ENCODE data around the gene C20orf141. TPM values are rescaled to one million over a fixed set of nuclear protein-coding genes. Genes with fewer than 3 reads are reported as not detected.

C20orf141 gene
- total RNA-seq, 1 experiment from 2014 or later, result not detected

- in situ Hi-C loops (cut with HindIII; ENCODE audit: low pct_unique_long_range_greater_than_20kb, low sequenced_read_pairs), result no loop called here
These were observed 23.5 kb downstream of the C20orf141 start for GRCh38 chr20:2838170-2838797.

GRCh38 chr20:2838847-2839671 is 24.3 kb downstream of the C20orf141 start:
- in situ Hi-C loops (cut with HindIII; ENCODE audit: low pct_unique_long_range_greater_than_20kb, low sequenced_read_pairs), result no loop called here

More at GRCh38 chr20:2838170-2838797, 23.5 kb downstream of the C20orf141 start:
- DNase-seq (ENCODE audit: low read depth), result no peak

DNA sequence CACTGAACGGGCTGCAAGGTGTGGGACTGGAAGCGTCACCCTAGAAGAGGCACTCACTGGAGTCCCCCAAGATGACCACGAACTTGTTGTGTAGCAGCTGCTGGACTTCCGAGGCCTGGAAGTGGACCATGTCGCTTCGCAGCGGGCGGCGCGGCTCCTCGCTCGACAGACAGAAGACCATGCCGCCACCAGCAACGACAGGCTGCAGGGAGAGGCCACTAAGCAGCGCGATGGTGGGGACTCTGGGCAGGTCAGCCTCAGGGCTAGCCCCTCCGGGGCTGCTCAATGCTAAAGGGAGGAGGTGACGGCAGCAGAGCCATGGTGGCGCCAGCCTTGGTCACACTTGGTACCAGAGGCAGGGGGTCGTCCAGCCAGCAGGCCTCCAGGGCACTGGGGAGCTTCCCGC is 24.9 kb downstream of the C20orf141 start:
- in situ Hi-C loops (cut with HindIII; ENCODE audit: low pct_unique_long_range_greater_than_20kb, low sequenced_read_pairs), result no loop called here

More at GRCh38 chr20:2838847-2839671, 24.3 kb downstream of the C20orf141 start:
- DNase-seq (ENCODE audit: low read depth), result no peak

GRCh38 chr20:2840138-2840966 is 25.6 kb downstream of the C20orf141 start, which contains the start of the genes PCED1A and VPS16:
Gene PCED1A, minus strand, starts transcription at chr20:2840655. Its CDS starts 743 bp downstream, at chr20:2839912.
Gene VPS16, plus strand, starts transcription at chr20:2840745. Its CDS starts 30 bp downstream, at chr20:2840775.
- in situ Hi-C loops (cut with HindIII; ENCODE audit: low pct_unique_long_range_greater_than_20kb, low sequenced_read_pairs), result no loop called here
- DNase-seq (ENCODE audit: low read depth), result peak; percentile 74

More for the DNA sequence above, 24.9 kb downstream of the C20orf141 start:
- no peak for DNase-seq (ENCODE audit: low read depth)

DNA sequence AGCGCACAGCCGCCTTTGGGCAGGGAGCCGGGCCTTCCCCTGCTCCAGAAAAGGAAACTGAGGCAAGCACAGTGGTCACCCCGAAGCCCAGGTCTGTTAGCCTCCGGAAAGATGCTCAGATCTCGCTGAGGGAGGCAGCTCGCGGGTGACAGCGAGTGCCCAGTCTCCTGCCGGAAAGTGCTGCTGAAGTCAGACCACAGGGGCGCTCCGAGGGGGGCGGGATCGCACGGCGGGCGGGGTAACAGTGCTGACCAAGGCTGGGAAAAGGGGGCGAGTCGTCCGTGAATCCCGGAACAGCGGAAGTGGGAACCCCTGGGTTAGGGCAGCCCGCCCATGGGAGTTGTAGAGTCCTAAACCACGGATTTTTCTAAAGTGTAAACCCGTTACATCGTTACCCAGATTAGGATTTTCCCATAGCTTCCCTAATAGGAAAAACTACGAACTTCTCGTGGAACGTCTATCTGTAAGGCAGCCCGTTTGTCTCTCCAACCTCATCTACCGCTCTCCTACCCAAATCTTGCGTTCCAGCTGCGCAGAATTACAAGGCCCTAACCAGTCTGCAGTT is 26.3 kb downstream of the C20orf141 start:
- peak; percentile 37 for DNase-seq (ENCODE audit: low read depth)
- in situ Hi-C loops (cut with HindIII; ENCODE audit: low pct_unique_long_range_greater_than_20kb, low sequenced_read_pairs), result no loop called here

DNA sequence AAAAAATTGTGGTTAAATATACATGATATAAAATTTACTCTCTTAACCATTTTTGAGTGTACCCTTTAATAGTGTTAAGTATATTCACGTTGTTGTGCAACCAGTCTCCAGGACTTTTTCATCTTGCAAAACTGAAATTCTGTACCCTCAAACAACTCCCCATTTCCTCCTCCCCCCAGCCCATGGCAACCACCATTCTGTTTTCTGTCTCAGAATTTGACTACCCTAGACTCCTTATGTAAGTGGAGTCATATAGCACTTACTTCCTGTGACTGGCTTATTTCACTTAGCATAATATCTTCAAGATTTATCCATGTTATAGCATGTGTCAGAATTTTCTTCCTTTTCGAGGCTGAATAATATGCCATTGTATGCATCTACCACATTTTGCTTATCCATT is 30.8 kb downstream of the C20orf141 start:
- in situ Hi-C loops (cut with HindIII; ENCODE audit: low pct_unique_long_range_greater_than_20kb, low sequenced_read_pairs), result no loop called here
- no peak for DNase-seq (ENCODE audit: low read depth)

DNA sequence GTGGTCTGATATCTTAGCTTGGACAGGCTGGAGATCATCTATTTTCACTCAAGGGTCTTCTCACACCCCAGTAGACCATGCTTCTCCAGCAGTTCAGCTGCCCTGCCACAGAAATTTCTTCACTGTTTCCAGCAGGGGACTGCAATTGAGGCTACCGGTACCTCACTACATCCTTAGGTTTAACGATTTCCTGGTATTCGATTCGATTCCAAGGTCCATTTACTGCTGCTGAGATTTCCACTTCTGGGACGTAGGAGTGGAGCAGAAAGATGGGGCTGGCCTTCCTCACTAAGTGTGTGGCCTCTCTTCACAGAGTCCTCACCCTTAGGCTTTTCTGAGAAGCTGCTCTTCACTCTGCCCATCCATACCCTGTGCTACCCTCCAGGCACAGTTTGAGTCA is 31.9 kb downstream of the C20orf141 start:
- in situ Hi-C loops (cut with HindIII; ENCODE audit: low pct_unique_long_range_greater_than_20kb, low sequenced_read_pairs), result no loop called here
- no peak for DNase-seq (ENCODE audit: low read depth)

GRCh38 chr20:2847802-2848201 is 33.0 kb downstream of the C20orf141 start:
- in situ Hi-C loops (cut with HindIII; ENCODE audit: low pct_unique_long_range_greater_than_20kb, low sequenced_read_pairs), result no loop called here
- DNase-seq (ENCODE audit: low read depth), result no peak

GRCh38 chr20:2849529-2849928 is 34.7 kb downstream of the C20orf141 start:
- in situ Hi-C loops (cut with HindIII; ENCODE audit: low pct_unique_long_range_greater_than_20kb, low sequenced_read_pairs), result no loop called here
- no peak for DNase-seq (ENCODE audit: low read depth)

DNA sequence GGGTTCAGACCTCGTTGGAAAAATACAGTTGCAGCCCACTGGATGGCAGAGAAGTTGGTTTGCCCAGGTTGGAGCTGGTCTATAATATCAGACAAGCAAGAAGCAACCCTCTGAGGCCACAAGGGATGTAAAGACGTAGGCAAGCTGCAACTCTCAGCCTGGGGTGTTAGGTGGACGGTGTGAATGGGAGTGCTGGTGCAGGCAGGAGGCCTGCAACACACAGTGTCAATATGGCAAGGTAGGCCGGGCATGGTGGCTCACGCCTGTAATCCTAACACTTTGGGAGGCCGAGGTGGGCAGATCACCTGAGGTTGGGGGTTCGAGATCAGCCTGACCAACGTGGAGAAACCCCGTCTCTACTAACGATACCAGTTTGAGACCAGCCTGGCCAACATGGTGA is 36.3 kb downstream of the C20orf141 start:
- in situ Hi-C loops (cut with HindIII; ENCODE audit: low pct_unique_long_range_greater_than_20kb, low sequenced_read_pairs), result no loop called here
- DNase-seq (ENCODE audit: low read depth), result no peak

GRCh38 chr20:2858591-2858990 is 43.8 kb downstream of the C20orf141 start:
- no peak for DNase-seq (ENCODE audit: low read depth)
- in situ Hi-C loops (cut with HindIII; ENCODE audit: low pct_unique_long_range_greater_than_20kb, low sequenced_read_pairs), result no loop called here

DNA sequence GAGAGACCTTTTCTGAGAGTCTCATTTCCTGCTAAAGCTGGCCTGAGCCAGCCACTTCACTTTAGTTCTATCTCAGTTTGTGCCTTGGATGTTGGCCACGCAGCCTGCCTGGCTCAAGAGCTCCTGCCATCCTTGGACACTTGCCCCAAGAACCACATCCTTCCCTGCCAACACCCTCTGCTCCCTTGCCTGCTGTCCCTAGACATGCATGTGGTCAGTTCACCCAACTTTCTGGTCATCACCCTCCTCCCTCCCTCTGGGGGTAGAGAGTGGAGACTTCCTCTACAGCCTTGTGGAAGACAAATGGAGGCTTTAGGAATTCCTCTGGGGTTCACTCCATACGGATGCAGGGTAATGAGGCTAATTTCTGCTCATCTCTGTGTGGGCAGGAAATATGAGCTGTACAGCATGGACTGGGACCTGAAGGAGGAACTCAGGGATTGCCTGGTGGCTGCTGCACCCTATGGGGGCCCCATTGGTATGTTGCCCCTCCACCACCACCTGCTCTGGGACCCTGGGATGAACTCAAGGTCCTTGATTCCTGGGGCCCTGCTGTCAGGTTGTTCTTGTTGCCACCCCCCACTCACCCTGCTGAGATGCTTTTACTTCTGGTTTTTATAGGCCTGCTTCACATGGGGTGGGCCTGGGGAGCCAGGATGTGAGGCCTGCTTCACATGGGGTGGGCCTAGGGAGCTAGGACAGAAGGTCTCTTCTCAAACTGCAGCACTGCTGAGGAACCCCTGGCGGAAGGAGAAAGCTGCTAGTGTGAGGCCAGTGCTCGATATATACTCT is 44.7 kb downstream of the C20orf141 start:
- no peak for DNase-seq (ENCODE audit: low read depth)
- in situ Hi-C loops (cut with HindIII; ENCODE audit: low pct_unique_long_range_greater_than_20kb, low sequenced_read_pairs), result no loop called here

DNA sequence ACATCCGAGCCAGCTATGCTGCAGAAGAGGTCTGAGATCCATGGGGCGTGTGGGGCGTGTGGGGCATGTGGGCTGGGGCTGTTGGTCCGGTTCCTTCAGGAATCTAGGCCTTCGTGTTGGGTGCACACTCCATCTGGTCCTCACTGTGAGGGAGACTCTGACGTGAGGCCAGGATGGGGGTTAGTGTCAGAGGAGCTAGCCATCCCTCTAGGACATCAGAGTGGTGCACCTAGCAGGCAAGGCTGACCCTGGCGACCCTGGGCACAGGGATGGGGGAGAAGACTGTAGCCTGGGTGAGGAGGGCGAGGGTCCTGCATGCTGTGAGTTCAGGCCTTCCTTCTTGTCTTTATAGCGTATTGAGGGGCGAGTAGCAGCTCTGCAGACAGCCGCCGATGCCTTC is 49.8 kb downstream of the C20orf141 start:
- no peak for DNase-seq (ENCODE audit: low read depth)
- in situ Hi-C loops (cut with HindIII; ENCODE audit: low pct_unique_long_range_greater_than_20kb, low sequenced_read_pairs), result no loop called here

- in situ Hi-C loops (cut with HindIII; ENCODE audit: low pct_unique_long_range_greater_than_20kb, low sequenced_read_pairs), result no loop called here
- no peak for DNase-seq (ENCODE audit: low read depth)
These were observed 50.3 kb downstream of the C20orf141 start for GRCh38 chr20:2865101-2865500.
